Kidney (tissue), 14 donors: Measurements from ENCODE around the gene ZFAND3. TPM values are rescaled to one million over a fixed set of nuclear protein-coding genes. Genes with fewer than 3 reads are reported as not detected.

Source experiments
- DNase-seq, 5 donors: peaks; one replicate each; pipeline ENCODE4 v3.0.0-alpha.2; 2013 to 2020
- FAIRE-seq: peaks from 2 replicates; lab custom pipeline; 2012; peaks lifted over from hg19 to GRCh38; lab: Jason Lieb, UNC
- H3K27ac ChIP-seq, 2 donors: one replicate each; pipeline ENCODE4 v1.7.0; 2013; ENCODE audit warnings: low read depth in 2 of 2, low read length in 2 of 2, inconsistent platforms in 1 of 2
- H3K27me3 ChIP-seq: one replicate; pipeline ENCODE4 v1.7.1; 2013; ENCODE audit warnings: low read length, inconsistent platforms; ENCODE audit not compliant: control insufficient read depth, insufficient read depth
- H3K36me3 ChIP-seq, 3 donors: one replicate each; pipeline versions ENCODE4 v1.7.0 to v1.7.1; 2013; ENCODE audit warnings: low read length in 3 of 3, control low read depth in 1 of 3, inconsistent platforms in 1 of 3; ENCODE audit not compliant: insufficient read depth in 3 of 3, control insufficient read depth in 2 of 3
- H3K4me1 ChIP-seq, 3 donors: one replicate each; pipeline versions ENCODE4 v1.7.0 to v1.7.1; 2013; ENCODE audit warnings: low read length in 3 of 3, inconsistent platforms in 1 of 3, low read depth in 1 of 3; ENCODE audit not compliant: control insufficient read depth in 2 of 3, insufficient read depth in 2 of 3
- H3K4me3 ChIP-seq, 3 donors: one replicate each; pipeline versions ENCODE4 v1.7.0 to v1.8.1; 2013; ENCODE audit warnings: low read length in 3 of 3, control low read depth in 1 of 3, inconsistent platforms in 1 of 3
- H3K9ac ChIP-seq, 3 donors: one replicate each; pipeline versions ENCODE4 v1.7.0 to v1.7.1; 2013; ENCODE audit warnings: low read length in 3 of 3, control low read depth in 1 of 3, inconsistent platforms in 1 of 3
- H3K9me3 ChIP-seq, 3 donors: one replicate each; pipeline versions ENCODE4 v1.7.0 to v1.7.1; 2013; ENCODE audit warnings: low read length in 3 of 3, control low read depth in 1 of 3, inconsistent platforms in 1 of 3; ENCODE audit not compliant: control insufficient read depth in 2 of 3, insufficient read depth in 1 of 3
- CTCF ChIP-seq: IDR thresholded peaks from 3 replicates; pipeline ENCODE4 v1.5.1; 2012; ENCODE audit warnings: mild to moderate bottlenecking, moderate library complexity, borderline replicate concordance; ENCODE audit not compliant: insufficient read depth; ENCODE audit errors: extremely low read depth
- intact Hi-C: fragments of 100-400 bp; cut with DNase I; formaldehyde crosslinking; loops from one replicate; pipeline ENCODE4 v1.11.1; 2022
- polyA plus RNA-seq: library from polyadenylated mRNA; stranded (reverse); fragments of 350-450 nt; fragmentation: Illumina TruSeq; extraction: RNeasy Lipid Tissue Mini Kit (QIAGEN cat#74804); gene quantifications from one replicate; pipeline ENCODE4 v1.2.3, GENCODE V29; 2014; ENCODE audit warnings: low read depth, low replicate concordance; ENCODE audit not compliant: insufficient read depth
- total RNA-seq: library from RNA; stranded (reverse); fragmentation: NEBNext Ultra II Directional; extraction: Animal tissue kit (Norgen Biotek cat#: 25700); gene quantifications from one replicate; pipeline ENCODE4 v1.2.1, GENCODE V29; 2021
- donor health status: control.
- donor health status: control.
- donor health status: control.
- donor health status: control.
- donor health status: control.
- donor health status: DM: yes; HTN: yes; CAD: no.
- donor health status: Normal renal cell carcinoma (clear cell type).

The ZFAND3 gene
- total and polyA plus RNA-seq, 2 donors from 2014 or later, result 44.6 to 104 TPM

GRCh38 chr6:38161331-38161730, 341.8 kb downstream of the ZFAND3 start:
- H3K27ac ChIP-seq, result no peak overlapping the region
- H3K4me1 ChIP-seq, result peaks cover 0 to 9% (median 0%) of the 10 kb centered on the region in 3 donors
- DNase-seq (no peak), FAIRE-seq (no peak)
- no peaks in the 10 kb centered on the region for H3K36me3 ChIP-seq
- intact Hi-C loops, result no loop called here
- no peak overlapping the region for H3K9ac ChIP-seq
- no peaks in the 10 kb centered on the region for H3K27me3 ChIP-seq
- H3K4me3 ChIP-seq, result no peak overlapping the region
- no peak for TF ChIP-seq CTCF
- no peaks in the 10 kb centered on the region for H3K9me3 ChIP-seq

GRCh38 chr6:38161754-38162492, 342.4 kb downstream of the ZFAND3 start:
- DNase-seq (no peak), FAIRE-seq (no peak)
- H3K4me1 ChIP-seq, result peaks cover 0 to 9% (median 0%) of the 10 kb centered on the region in 3 donors
- no peak for TF ChIP-seq CTCF
- H3K4me3 ChIP-seq, result no peak overlapping the region
- no peaks in the 10 kb centered on the region for H3K27me3 ChIP-seq
- no peak overlapping the region for H3K9ac ChIP-seq
- H3K9me3 ChIP-seq, result no peaks in the 10 kb centered on the region
- H3K36me3 ChIP-seq, result no peaks in the 10 kb centered on the region
- intact Hi-C loops, result no loop called here
- H3K27ac ChIP-seq, result no peak overlapping the region

DNA sequence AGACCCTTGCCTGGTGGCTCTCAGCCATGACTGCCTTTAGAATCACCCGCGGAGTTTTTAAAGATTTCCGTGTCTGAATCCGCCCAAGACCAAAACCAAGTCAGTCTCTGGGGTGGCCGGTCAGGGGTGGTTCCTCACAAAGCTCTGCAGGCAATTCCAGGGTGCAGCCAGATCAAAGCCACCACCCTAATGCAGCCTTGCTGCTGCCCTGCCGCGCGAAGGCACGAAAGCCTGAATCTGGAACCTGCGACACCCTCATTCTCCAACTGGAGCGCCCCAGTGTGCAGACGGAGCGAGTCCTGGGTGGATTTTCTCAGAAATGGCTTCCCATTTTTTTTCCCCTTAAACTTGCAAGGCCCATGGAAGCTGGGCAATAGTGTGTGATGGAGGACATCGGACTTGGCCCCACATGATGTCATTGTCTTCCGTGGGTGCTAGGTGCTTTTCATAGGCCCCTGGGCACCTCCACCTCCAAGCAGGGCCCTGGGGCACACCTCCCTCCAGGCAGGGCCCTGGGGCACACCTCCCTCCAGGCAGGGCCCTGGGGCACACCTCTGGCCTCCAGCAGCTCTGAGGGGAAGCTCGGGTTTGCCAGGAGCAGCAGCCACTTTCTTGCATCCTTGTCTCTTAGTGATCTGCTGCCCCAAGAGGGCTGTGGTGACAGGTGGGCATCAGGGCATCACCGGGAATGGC, 343.1 kb downstream of the ZFAND3 start:
- intact Hi-C loops, result no loop called here
- H3K9ac ChIP-seq, result no peak overlapping the region
- H3K4me3 ChIP-seq, result no peak overlapping the region
- H3K27ac ChIP-seq, result no peak overlapping the region
- no peaks in the 10 kb centered on the region for H3K36me3 ChIP-seq
- no peaks in the 10 kb centered on the region for H3K27me3 ChIP-seq
- no peak for TF ChIP-seq CTCF
- H3K9me3 ChIP-seq, result no peaks in the 10 kb centered on the region
- peaks cover 0 to 9% (median 0%) of the 10 kb centered on the region in 3 donors for H3K4me1 ChIP-seq
- DNase-seq (no peak), FAIRE-seq (no peak)
